ENCODE data around the gene HBS1L. TPM values are rescaled to one million over a fixed set of nuclear protein-coding genes. Genes with fewer than 3 reads are reported as not detected.

Gene HBS1L
- polyA plus RNA-seq, 1 of the 3 experiments (the other 2 are of a cell fraction), result 19.0 TPM

DNA sequence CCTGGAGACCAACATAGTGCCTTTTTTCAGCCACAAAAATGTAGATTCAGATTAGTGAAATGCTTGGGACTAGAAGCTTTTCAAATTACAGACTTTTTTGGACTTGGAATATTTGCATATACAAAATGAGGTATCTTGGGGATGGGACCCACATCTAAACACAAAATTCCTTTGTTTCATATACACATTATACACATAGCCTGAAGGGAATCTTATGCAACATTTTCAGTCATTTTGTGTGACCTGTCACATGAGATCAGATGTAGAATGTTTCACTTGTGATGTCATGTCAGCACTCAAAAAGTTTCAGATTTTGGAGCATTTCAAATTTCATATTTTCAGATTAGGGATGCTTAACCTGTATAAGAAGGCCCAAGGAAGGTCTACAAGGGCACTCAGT, 60.2 kb downstream of the HBS1L start:
- TF ChIP-seq, protein P1, sequence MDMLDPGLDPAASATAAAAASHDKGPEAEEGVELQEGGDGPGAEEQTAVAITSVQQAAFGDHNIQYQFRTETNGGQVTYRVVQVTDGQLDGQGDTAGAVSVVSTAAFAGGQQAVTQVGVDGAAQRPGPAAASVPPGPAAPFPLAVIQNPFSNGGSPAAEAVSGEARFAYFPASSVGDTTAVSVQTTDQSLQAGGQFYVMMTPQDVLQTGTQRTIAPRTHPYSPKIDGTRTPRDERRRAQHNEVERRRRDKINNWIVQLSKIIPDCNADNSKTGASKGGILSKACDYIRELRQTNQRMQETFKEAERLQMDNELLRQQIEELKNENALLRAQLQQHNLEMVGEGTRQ (IDR thresholded peaks at IDR 0.05; ENCODE audit: borderline replicate concordance, low read depth, low read length), result no peak
- TF ChIP-seq RCOR1 (IDR thresholded peaks at IDR 0.05; ENCODE audit: low read length), result no peak
- TF ChIP-seq, protein P2, sequence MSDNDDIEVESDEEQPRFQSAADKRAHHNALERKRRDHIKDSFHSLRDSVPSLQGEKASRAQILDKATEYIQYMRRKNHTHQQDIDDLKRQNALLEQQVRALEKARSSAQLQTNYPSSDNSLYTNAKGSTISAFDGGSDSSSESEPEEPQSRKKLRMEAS (IDR thresholded peaks at IDR 0.05; ENCODE audit: low read depth), result no peak
- TF ChIP-seq TAF1 (IDR thresholded peaks at IDR 0.05; ENCODE audit: borderline replicate concordance, low read depth, low read length), result no peak
- no peak for TF ChIP-seq FOXM1 (IDR thresholded peaks at IDR 0.05; ENCODE audit: low read depth)

DNA sequence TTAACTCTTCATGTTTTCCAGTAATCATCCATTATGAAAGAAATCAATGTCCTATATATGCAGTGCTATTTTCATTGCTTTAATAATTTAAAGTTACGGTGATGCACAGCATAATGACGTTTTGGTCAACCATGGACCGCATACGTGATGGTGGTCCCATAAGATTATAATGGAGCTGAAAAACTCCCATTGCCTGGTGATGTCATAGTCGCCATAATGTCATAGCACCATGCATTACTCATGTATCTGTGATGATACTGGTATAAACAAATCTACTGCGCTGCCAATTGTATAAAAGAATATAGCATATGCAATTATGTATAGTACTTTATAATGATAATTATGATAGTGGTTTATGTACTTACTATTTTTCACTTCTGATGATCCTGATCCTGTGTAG, 62.5 kb downstream of the HBS1L start:
- no peak for DNase-seq
- TF ChIP-seq, protein P1 (IDR thresholded peaks at IDR 0.05; ENCODE audit: borderline replicate concordance, low read depth, low read length), result no peak
- TF ChIP-seq CHD2 (IDR thresholded peaks at IDR 0.05; ENCODE audit: low read length, partially characterized antibody) (no peak), TAF1 (IDR thresholded peaks at IDR 0.05; ENCODE audit: borderline replicate concordance, low read depth, low read length) (no peak), NFIC (IDR thresholded peaks at IDR 0.05; ENCODE audit: borderline replicate concordance) (no peak), YY1 (IDR thresholded peaks at IDR 0.05; ENCODE audit: low read depth) (no peak)
- TF ChIP-seq, protein P3, sequence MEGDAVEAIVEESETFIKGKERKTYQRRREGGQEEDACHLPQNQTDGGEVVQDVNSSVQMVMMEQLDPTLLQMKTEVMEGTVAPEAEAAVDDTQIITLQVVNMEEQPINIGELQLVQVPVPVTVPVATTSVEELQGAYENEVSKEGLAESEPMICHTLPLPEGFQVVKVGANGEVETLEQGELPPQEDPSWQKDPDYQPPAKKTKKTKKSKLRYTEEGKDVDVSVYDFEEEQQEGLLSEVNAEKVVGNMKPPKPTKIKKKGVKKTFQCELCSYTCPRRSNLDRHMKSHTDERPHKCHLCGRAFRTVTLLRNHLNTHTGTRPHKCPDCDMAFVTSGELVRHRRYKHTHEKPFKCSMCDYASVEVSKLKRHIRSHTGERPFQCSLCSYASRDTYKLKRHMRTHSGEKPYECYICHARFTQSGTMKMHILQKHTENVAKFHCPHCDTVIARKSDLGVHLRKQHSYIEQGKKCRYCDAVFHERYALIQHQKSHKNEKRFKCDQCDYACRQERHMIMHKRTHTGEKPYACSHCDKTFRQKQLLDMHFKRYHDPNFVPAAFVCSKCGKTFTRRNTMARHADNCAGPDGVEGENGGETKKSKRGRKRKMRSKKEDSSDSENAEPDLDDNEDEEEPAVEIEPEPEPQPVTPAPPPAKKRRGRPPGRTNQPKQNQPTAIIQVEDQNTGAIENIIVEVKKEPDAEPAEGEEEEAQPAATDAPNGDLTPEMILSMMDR (IDR thresholded peaks at IDR 0.05), result no peak
- TF ChIP-seq, protein P4, sequence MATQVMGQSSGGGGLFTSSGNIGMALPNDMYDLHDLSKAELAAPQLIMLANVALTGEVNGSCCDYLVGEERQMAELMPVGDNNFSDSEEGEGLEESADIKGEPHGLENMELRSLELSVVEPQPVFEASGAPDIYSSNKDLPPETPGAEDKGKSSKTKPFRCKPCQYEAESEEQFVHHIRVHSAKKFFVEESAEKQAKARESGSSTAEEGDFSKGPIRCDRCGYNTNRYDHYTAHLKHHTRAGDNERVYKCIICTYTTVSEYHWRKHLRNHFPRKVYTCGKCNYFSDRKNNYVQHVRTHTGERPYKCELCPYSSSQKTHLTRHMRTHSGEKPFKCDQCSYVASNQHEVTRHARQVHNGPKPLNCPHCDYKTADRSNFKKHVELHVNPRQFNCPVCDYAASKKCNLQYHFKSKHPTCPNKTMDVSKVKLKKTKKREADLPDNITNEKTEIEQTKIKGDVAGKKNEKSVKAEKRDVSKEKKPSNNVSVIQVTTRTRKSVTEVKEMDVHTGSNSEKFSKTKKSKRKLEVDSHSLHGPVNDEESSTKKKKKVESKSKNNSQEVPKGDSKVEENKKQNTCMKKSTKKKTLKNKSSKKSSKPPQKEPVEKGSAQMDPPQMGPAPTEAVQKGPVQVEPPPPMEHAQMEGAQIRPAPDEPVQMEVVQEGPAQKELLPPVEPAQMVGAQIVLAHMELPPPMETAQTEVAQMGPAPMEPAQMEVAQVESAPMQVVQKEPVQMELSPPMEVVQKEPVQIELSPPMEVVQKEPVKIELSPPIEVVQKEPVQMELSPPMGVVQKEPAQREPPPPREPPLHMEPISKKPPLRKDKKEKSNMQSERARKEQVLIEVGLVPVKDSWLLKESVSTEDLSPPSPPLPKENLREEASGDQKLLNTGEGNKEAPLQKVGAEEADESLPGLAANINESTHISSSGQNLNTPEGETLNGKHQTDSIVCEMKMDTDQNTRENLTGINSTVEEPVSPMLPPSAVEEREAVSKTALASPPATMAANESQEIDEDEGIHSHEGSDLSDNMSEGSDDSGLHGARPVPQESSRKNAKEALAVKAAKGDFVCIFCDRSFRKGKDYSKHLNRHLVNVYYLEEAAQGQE (IDR thresholded peaks at IDR 0.05; ENCODE audit: low read depth, low read length), result no peak
- Histone ChIP-seq H3K36me3 (replicated peaks in 1 of 2; ENCODE audit: control insufficient read depth in 1 of 2, insufficient read depth in 2 of 2, low read length in 1 of 2) (peaks cover 52 to 57% of the 10 kb centered on the region in 2 experiments), H3K9me2 (no peaks in the 10 kb centered on the region), H3F3A (replicated peaks; ENCODE audit: insufficient read depth) (no peaks in the 10 kb centered on the region), H3K9me3 (no peaks in the 10 kb centered on the region), H3K27ac (ENCODE audit: low read depth in 2 of 2, low read length in 1 of 2) (no peak overlapping the region), H4K20me1 (ENCODE audit: insufficient read depth) (no peaks in the 10 kb centered on the region), H3K27me3 (ENCODE audit: insufficient read depth) (no peaks in the 10 kb centered on the region), H3K9ac (no peak overlapping the region), H2AFZ (ENCODE audit: low read depth) (no peak overlapping the region), H3K4me1 (ENCODE audit: control insufficient read depth in 1 of 2, insufficient read depth in 2 of 2, low read depth in 1 of 2, low read length in 1 of 2) (no peaks in the 10 kb centered on the region; a peak in 2 of 4 replicates), H3K4me3 (ENCODE audit: low read depth in 2 of 2, low read length in 1 of 2) (no peak overlapping the region), H3K79me2 (ENCODE audit: insufficient read depth) (no peaks in the 10 kb centered on the region), H3K4me2 (no peak overlapping the region)
- ChIA-PET POLR2A (no interaction called here), CTCF (interaction anchor here (0.6 to 2.4 kb wide), 4 partner anchors 10 to 836 kb away, joined by 3 to 7 read pairs (median 4); no protein-coding TSS in a partner anchor)
- WGBS (ENCODE audit: low lambda C conversion rate), result 96% methylated on average over 6 of the region's 6 CpGs

More for the DNA sequence above, 60.2 kb downstream of the HBS1L start:
- no peaks in the 10 kb centered on the region for H3K9me3 ChIP-seq
- peaks cover 4% of the 10 kb centered on the region for H3F3A ChIP-seq (replicated peaks; ENCODE audit: insufficient read depth)
- no peaks in the 10 kb centered on the region for H3K9me2 ChIP-seq
- H3K27me3 ChIP-seq (ENCODE audit: insufficient read depth), result no peaks in the 10 kb centered on the region
- H3K4me2 ChIP-seq, result no peak overlapping the region
- H4K20me1 ChIP-seq (ENCODE audit: insufficient read depth), result no peaks in the 10 kb centered on the region
- H3K79me2 ChIP-seq (ENCODE audit: insufficient read depth), result no peaks in the 10 kb centered on the region
- no peaks in the 10 kb centered on the region; a peak in 2 of 4 replicates for H3K4me1 ChIP-seq (ENCODE audit: control insufficient read depth in 1 of 2, insufficient read depth in 2 of 2, low read depth in 1 of 2, low read length in 1 of 2)
- H3K9ac ChIP-seq, result no peak overlapping the region
- H3K36me3 ChIP-seq (replicated peaks in 1 of 2; ENCODE audit: control insufficient read depth in 1 of 2, insufficient read depth in 2 of 2, low read length in 1 of 2), result peaks cover 46 to 47% of the 10 kb centered on the region in 2 experiments
- DNase-seq, result no peak
- H3K4me3 ChIP-seq (ENCODE audit: low read depth in 2 of 2, low read length in 1 of 2), result no peak overlapping the region
- ChIA-PET CTCF (interaction anchor here (1.1 to 2.4 kb wide), 3 partner anchors 8 to 54 kb away, joined by 3 to 7 read pairs (median 3); no protein-coding TSS in a partner anchor), POLR2A (no interaction called here)
- H2AFZ ChIP-seq (ENCODE audit: low read depth), result no peak overlapping the region
- no peak overlapping the region for H3K27ac ChIP-seq (ENCODE audit: low read depth in 2 of 2, low read length in 1 of 2)
